Activated CD8-positive, alpha-beta memory T cell treated with anti-CD3 and anti-CD28 coated beads, Interleukin-2, amount 50 U/mL, for 1 hour (primary cell): ENCODE results near the gene NSDHL.
"Not testable (repeated sequence)": the region's sequence is repeated elsewhere in the genome, so short reads cannot be mapped to it uniquely, and the experiment has no call there.

Source experiments
- DNase-seq: peaks from one replicate; pipeline ENCODE4 v3.0.0-alpha.2; 2020; ENCODE audit errors: extremely low read depth

The NSDHL gene

DNA sequence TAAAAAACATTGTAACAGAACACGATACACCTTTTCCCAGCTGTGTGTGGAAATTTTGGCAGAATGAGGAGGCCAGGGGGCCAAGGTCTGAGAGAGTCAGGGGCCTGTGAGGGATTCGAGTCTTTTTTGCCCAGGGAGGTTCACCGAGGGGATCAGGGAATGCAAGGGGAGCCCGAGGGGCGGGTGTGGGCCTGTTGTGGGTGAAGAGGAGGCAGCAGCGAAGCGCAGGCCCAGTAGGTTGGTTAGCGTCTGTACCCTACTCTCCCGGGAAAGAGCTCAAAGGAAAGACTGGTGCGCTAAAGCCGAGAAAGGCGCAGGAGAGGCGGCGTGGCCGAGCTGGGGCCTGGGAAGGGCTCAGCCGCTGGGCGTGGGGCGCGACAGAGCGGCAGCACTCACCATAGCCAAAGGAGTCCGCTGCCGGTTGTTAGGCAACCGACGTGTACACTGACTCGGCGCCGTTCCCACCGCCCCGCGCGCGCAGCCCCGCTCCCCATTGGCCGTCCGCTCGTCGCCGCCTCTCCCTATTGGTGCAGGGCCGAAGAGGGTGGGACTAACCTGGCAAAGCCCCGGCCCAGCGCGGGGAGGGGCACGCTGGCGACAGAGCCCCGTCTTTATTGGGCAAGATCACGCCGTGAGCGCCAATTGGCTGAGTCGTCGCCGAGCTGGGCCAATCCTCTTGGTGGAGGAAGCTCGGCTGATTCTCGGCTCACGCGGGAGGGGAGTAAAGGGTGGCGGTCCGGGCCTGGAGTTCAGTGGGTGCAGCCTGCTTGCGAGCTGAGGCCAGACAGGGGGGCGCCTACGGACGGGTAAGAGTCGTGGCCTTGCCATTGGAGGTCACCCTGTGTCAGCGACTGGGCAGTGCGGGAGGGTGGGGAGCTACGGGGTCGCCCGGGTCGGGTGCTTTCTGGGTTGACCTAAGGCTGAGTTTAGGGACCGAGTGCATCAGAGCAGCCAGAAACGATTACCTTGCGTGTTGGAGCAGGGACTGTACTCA, at the start of gene NSDHL, which contains the start of gene CETN2:
Gene NSDHL, plus strand, starts transcription at position 752 of the 994 bp plus-strand sequence. CDS start 15,262 bp downstream, outside the sequence.
Gene CETN2, minus strand, starts transcription at position 446 of the 994 bp plus-strand sequence. Its CDS starts 47 bp downstream, at position 399.
- peak; percentile 77 for DNase-seq

- DNase-seq = not testable (repeated sequence)
Measured at GRCh38 chrX:152787062-152787461, 43.8 kb upstream of the NSDHL start.

GRCh38 chrX:152798945-152799344, 31.9 kb upstream of the NSDHL start:
- no peak for DNase-seq

DNA sequence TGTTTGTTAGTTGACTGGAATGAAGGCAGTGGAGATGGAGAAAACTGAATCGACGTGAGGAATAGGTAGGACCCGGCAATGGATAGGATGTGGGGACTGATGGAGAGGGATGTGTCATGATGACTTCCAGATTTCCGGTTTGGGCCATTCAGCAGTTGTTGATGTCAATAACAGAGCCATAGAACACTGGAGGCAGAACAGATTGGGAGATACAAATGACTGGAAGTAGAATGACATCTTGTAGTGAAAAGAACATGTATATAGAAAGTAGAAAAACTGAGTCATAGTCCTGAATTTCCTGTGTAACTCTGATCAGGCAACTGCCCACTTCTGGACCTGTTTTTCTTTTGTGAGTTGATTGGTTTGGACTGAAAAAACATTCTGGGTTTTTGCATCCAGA, 24.8 kb upstream of the NSDHL start:
- DNase-seq = no peak

GRCh38 chrX:152810403-152810802, 20.5 kb upstream of the NSDHL start:
- no peak for DNase-seq

GRCh38 chrX:152813206-152813605, 17.7 kb upstream of the NSDHL start:
- DNase-seq = no peak

GRCh38 chrX:152814048-152814447, 16.8 kb upstream of the NSDHL start:
- no peak for DNase-seq

DNA sequence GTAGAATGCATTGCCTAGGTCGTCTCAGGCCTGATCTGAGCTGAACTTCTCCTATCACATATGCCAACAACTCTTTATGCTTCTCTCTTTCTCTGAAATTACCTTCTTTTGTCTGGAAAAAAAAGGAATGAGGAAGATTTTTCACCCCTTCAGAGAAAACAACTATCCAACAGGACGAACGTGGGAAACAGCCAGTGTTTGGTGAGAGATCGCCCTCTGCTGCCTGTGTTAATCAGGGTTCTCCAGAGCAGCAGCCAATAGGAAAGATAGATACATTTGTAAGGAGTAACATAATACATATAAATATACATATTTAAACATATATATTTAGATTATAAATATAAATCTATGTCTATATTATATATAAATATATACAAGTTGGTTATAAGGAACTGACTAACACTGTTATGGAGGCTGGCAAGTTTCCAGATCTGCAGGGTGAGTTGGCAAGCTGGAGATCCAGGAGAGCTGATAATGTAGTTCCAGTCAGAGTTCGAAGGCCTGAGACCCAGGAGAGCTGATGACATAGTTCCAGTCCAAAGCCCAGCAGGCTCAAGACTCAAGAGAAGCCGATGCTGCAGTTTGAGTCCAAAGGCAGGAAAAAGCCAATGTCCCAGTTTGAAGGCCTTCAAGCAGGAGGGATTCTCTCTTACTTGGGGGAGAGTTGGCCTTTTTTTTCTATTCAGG, 13.6 kb upstream of the NSDHL start:
- no peak for DNase-seq

GRCh38 chrX:152818356-152818755, 12.5 kb upstream of the NSDHL start:
- DNase-seq = no peak

DNA sequence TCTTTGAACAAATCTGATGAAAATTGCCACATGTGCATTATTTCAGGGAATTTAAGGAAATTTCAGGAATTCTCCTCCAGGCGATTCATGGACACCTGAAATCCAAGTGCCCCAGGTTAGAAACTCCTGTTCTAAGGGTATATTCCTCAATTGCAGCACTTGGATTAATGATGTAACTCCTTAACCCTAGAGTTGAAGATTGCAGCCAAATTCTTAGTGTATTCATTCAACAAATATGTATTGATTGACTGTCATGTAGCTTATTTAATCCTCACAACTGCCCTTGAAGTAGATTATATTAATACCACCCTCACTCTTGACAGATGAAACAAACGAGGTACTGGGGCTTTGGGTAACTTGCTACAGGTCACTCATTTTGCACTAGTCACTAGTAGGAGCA, 11.6 kb upstream of the NSDHL start:
- DNase-seq = no peak

DNA sequence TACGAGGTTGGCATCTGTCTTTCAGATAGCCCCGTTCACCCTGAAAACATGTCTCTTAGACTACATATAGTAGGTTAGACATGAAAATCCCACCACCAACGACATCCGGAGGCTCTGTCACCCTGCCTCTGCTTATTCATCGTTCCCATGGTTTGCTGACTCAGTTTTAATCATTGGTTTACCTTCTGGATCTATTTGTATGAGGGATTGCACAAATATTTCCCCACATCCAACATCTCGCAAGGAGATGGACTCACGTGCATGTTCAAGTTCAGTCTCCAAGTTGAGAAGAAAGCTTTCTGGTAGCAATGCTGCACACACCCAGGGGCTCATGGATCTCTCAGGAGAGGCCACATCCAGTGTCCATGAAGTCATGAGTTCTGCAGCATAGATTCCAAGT, 11.1 kb upstream of the NSDHL start:
- DNase-seq = no peak

- no peak for DNase-seq
Measured at GRCh38 chrX:152821145-152821765, 9.6 kb upstream of the NSDHL start.

GRCh38 chrX:152822383-152823086, 8.3 kb upstream of the NSDHL start:
- DNase-seq = no peak

DNA sequence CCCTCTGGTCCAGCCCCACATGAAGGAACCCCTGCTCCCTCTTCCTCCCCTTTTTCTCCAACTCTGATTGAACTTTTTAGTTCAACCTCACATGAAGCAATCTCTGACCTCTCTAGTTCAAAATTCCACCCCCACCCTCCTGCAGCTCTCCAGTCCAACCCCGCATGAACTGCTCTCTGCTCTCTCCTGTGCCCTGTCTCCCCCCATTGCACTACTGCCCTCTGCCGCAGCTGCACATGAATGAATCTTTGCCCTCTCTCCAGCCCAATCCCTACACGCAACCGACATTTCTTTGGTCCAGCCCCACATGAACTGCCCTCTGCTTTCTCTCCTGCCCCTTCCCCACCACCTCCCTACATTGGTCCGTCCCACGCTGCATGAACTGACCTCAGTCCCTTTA, 7.2 kb upstream of the NSDHL start:
- no peak for DNase-seq

- DNase-seq = no peak
Measured at GRCh38 chrX:152824841-152825374, 6.0 kb upstream of the NSDHL start.

- no peak for DNase-seq
Measured at GRCh38 chrX:152831391-152831790, 528 bp downstream of the NSDHL start.

DNA sequence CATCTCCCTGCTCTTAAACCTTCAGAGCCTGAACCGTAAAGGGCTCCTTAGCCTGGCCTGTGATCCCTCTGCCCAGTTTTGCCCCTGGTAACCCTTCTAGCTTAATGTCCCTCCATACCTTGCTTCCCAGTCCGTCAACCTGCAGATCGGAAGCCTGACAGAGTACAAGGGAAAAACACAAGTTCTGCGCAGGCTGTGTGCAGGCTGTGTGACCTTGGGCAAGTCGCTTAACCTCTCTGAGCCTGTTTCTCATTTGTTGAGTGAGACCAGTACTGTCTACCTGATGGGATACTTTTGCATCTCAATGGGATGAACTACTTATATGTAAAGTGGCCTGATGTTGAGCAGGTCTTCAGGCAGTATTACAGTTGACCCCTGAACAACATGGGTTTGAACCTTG, 1.7 kb downstream of the NSDHL start:
- DNase-seq = no peak

DNA sequence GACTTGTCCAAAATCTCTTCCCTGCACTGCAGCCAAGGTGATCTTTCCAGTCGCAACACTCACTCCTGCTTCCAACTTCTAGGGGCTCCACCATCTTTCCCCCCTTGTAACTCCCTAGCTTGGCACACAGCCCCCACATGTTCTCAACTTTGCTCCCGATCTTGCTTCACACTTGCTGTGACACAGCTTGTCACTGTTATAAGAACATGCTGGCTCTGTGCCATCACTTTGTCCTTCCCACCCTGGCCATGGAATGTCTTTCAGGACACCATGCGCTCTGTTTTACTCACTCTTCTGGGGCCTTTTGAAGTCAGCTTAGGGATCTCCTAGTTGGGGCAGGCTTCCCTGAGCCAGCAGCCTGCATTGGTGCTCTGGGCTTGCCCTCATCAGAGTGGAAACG, 2.5 kb downstream of the NSDHL start:
- DNase-seq = no peak

GRCh38 chrX:152835470-152835869, 4.6 kb downstream of the NSDHL start:
- DNase-seq = not testable (repeated sequence)

GRCh38 chrX:152842772-152843338, 12.0 kb downstream of the NSDHL start:
- DNase-seq = no peak

DNA sequence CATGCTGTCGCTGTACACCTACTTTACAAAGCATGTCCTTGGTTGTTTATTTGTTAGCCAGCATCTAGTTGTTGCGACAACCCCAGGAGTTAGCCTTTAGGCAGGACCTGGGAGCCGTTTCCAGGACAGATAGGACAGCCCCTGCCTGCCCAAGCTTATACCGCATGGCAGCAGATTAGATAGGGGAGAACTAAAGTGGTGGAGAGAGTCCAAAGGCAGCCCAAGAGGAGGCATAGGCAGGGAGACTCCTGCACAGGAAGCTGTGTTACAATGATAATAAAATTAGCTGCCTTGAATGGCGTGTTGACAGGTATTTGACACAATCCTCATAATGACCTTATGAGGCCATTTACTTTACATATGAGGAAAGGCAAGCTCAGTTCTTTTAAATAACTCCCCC, 13.0 kb downstream of the NSDHL start:
- DNase-seq = no peak
